ENCODE measurements around the gene CD38. TPM values are rescaled to one million over a fixed set of nuclear protein-coding genes. Genes with fewer than 3 reads are reported as not detected.

CD38 gene
- total RNA-seq, 4 donors from 2014 or later: 0.15 to 0.62 (median 0.39) TPM

DNA sequence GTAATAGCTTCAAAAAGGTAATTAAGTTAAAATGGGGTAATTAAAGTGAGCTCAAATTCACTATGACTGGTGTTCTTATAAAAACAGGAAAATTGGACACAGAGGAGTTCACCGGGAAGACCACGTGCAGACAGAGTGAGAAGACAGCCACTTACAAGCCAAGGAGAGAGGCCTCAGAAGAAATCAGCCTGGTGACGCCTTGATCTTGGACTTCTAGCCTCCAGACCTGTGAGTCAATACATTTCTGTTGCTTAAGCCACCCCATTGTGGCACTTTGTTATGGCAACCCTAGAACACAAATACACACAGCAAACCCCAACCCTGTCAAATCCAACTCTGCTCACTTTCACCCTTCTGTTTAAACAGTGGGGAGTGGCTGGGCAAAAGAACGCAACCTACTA is 4.1 kb upstream of the CD38 start:
- Histone ChIP-seq H3K27me3 (peaks cover 15% of the 10 kb centered on the region), H3K27ac (no peak overlapping the region), H3K9me3 (no peaks in the 10 kb centered on the region), H3K4me1 (peaks cover 9% of the 10 kb centered on the region), H3K36me3 (no peaks in the 10 kb centered on the region), H3K4me3 (no peak overlapping the region)
- no peak for DNase-seq (ENCODE audit: low spot score in 2 of 2)
- TF ChIP-seq POLR2AphosphoS5 (IDR thresholded peaks at IDR 0.05) (no peak), CTCF (IDR thresholded peaks at IDR 0.05) (no peak), POLR2A (IDR thresholded peaks at IDR 0.05) (no peak), EP300 (IDR thresholded peaks at IDR 0.05) (no peak)
- 95% methylated on average over 4 of the region's 4 CpGs for WGBS

GRCh38 chr4:15776871-15777648 is 1.1 kb upstream of the CD38 start:
- H3K36me3 ChIP-seq: no peaks in the 10 kb centered on the region
- peaks cover 15% of the 10 kb centered on the region for H3K27me3 ChIP-seq
- no peak overlapping the region for H3K27ac ChIP-seq
- no peak overlapping the region for H3K4me3 ChIP-seq
- WGBS: 91% methylated on average over 5 of the region's 5 CpGs
- DNase-seq (ENCODE audit: low spot score in 2 of 2): no peak
- TF ChIP-seq POLR2A (IDR thresholded peaks at IDR 0.05) (no peak), EP300 (IDR thresholded peaks at IDR 0.05) (no peak), CTCF (IDR thresholded peaks at IDR 0.05) (no peak), POLR2AphosphoS5 (IDR thresholded peaks at IDR 0.05) (no peak)
- no peaks in the 10 kb centered on the region for H3K9me3 ChIP-seq
- peaks cover 18% of the 10 kb centered on the region for H3K4me1 ChIP-seq

GRCh38 chr4:15777697-15778288 is 335 bp upstream of the CD38 start:
- no peak for DNase-seq (ENCODE audit: low spot score in 2 of 2)
- Histone ChIP-seq H3K9me3 (no peaks in the 10 kb centered on the region), H3K27ac (no peak overlapping the region), H3K27me3 (peaks cover 14% of the 10 kb centered on the region), H3K4me1 (peaks cover 18% of the 10 kb centered on the region), H3K4me3 (no peak overlapping the region), H3K36me3 (no peaks in the 10 kb centered on the region)
- no peak for TF ChIP-seq CTCF (IDR thresholded peaks at IDR 0.05)
- no peak for TF ChIP-seq POLR2A (IDR thresholded peaks at IDR 0.05)
- TF ChIP-seq POLR2AphosphoS5 (IDR thresholded peaks at IDR 0.05): no peak
- TF ChIP-seq EP300 (IDR thresholded peaks at IDR 0.05): no peak
- 79% methylated on average over 7 of the region's 7 CpGs for WGBS

DNA sequence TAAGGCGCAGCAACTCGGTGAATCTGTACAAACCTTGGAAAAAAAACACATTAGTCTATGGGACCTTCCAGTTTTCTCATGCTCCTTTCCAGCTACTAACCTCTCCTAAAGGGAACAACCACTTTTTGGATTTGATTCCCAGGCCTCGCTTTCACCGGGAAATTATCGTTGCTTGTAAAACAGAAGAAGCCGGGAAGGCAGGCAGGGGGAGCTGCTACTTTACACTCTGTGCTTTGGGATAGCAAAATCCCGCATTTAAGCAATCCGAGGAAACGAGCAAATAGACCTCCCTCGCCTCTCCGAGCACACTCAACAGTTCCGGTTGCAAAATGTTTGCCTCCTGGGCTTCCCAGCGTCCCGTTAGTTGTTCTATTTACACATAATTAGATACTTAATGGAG is 1.2 kb downstream of the CD38 start:
- TF ChIP-seq CTCF (IDR thresholded peaks at IDR 0.05) (peak in 1 of 2 donors; percentile 9), EP300 (IDR thresholded peaks at IDR 0.05) (no peak)
- no peaks in the 10 kb centered on the region for H3K9me3 ChIP-seq
- H3K36me3 ChIP-seq: no peaks in the 10 kb centered on the region
- peaks cover 9% of the 10 kb centered on the region for H3K27me3 ChIP-seq
- peak overlapping the region; percentile 50 for H3K4me3 ChIP-seq
- WGBS: 1% methylated on average over 14 of the region's 14 CpGs
- H3K4me1 ChIP-seq: peaks cover 18% of the 10 kb centered on the region
- H3K27ac ChIP-seq: no peak overlapping the region
- DNase-seq (ENCODE audit: low spot score in 2 of 2): peak in 1 of 2 donors; percentile 60

DNA sequence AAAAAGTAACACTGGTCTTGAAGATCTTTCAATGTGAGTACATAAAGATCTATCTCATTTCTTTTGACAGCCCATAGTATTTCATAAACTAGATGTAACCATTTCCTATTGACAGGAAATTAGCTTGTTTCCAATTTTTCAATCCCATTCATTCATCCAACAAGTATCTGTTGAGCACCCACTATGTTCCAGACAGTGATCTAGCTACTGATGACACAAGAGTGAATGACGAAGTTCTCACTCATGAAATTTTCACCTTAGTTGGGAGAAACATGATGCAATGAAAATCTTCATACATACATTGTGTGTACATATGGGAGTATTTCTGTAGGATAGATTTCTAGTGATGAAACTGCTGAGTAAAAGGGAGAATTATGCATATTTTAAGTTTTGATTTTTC is 1.7 kb downstream of the CD38 start:
- peaks cover 18% of the 10 kb centered on the region for H3K4me1 ChIP-seq
- H3K4me3 ChIP-seq: peak overlapping the region; percentile 50
- TF ChIP-seq POLR2AphosphoS5 (IDR thresholded peaks at IDR 0.05) (no peak), EP300 (IDR thresholded peaks at IDR 0.05) (no peak), CTCF (IDR thresholded peaks at IDR 0.05) (no peak), POLR2A (IDR thresholded peaks at IDR 0.05) (no peak)
- no peak for DNase-seq (ENCODE audit: low spot score in 2 of 2)
- 82% methylated on average over 1 of the region's 1 CpG for WGBS
- H3K9me3 ChIP-seq: no peaks in the 10 kb centered on the region
- H3K36me3 ChIP-seq: no peaks in the 10 kb centered on the region
- H3K27me3 ChIP-seq: peaks cover 9% of the 10 kb centered on the region
- no peak overlapping the region for H3K27ac ChIP-seq

Data from suprapubic skin (tissue), 4 donors.